Fibroblast of lung (primary cell): ENCODE data around the gene WIPF3. TPM values are rescaled to one million over a fixed set of nuclear protein-coding genes. Genes with fewer than 3 reads are reported as not detected.

Source experiments
- DNase-seq, 2 donors: peaks; one replicate each; pipeline versions ENCODE4 v3.0.0 to v3.0.0-alpha.2; 2010; ENCODE audit warnings: low read depth in 2 of 2
- H2AFZ ChIP-seq: 2 replicates; pipeline ENCODE4 v1.5.1; 2012; ENCODE audit warnings: low read length, control low read depth, inconsistent platforms
- H3K27ac ChIP-seq: 2 replicates; pipeline ENCODE4 v1.5.1; 2011; ENCODE audit warnings: low read length, control low read depth; ENCODE audit not compliant: insufficient read depth
- H3K27me3 ChIP-seq: 2 replicates; pipeline ENCODE4 v1.5.1; 2011; ENCODE audit warnings: mild to moderate bottlenecking, low read length; ENCODE audit not compliant: control insufficient read depth, insufficient read depth
- H3K36me3 ChIP-seq: 2 replicates; pipeline ENCODE4 v1.5.1; 2011; ENCODE audit warnings: low read length; ENCODE audit not compliant: control insufficient read depth, insufficient read depth
- H3K4me1 ChIP-seq: 2 replicates; pipeline ENCODE4 v1.5.1; 2011; ENCODE audit warnings: low read length; ENCODE audit not compliant: control insufficient read depth, insufficient read depth; ENCODE audit errors: extremely low read depth
- H3K4me2 ChIP-seq: 2 replicates; pipeline ENCODE4 v1.5.1; 2011; ENCODE audit warnings: low read length, control low read depth; ENCODE audit not compliant: insufficient read depth; ENCODE audit errors: extremely low read depth
- H3K4me3 ChIP-seq, 4 experiments: fragments of 200-600 bp in 1 of 4; sonication (generic) in 1 of 4; replicated peaks in 1 of 4; 2 replicates each; pipeline ENCODE4 v1.5.1; 2011 to 2016; ENCODE audit warnings: low read length in 4 of 4, low read depth in 3 of 4, mild to moderate bottlenecking in 3 of 4, control low read depth in 2 of 4, inconsistent platforms in 1 of 4, mixed read lengths in 1 of 4; ENCODE audit not compliant: insufficient read depth in 1 of 4; ENCODE audit errors: control extremely low read depth in 1 of 4
- H3K79me2 ChIP-seq: 2 replicates; pipeline ENCODE4 v1.5.1; 2012; ENCODE audit warnings: mild to moderate bottlenecking, low read length, inconsistent platforms; ENCODE audit not compliant: control insufficient read depth, insufficient read depth
- H3K9ac ChIP-seq: 2 replicates; pipeline ENCODE4 v1.5.1; 2011; ENCODE audit warnings: mild to moderate bottlenecking, low read length, control low read depth; ENCODE audit not compliant: insufficient read depth
- H3K9me3 ChIP-seq: 2 replicates; pipeline ENCODE4 v1.5.1; 2012; ENCODE audit warnings: low read depth, low read length; ENCODE audit not compliant: control insufficient read depth, insufficient read depth
- H4K20me1 ChIP-seq: 2 replicates; pipeline ENCODE4 v1.5.1; 2011; ENCODE audit warnings: low read length; ENCODE audit not compliant: control insufficient read depth, insufficient read depth; ENCODE audit errors: extremely low read depth
- EZH2 ChIP-seq: IDR thresholded peaks from 2 replicates; pipeline ENCODE4 v1.5.1; 2012; ENCODE audit warnings: low read length, control low read depth, mild to moderate bottlenecking; ENCODE audit errors: missing control alignments
- polyA plus RNA-seq, 2 donors: library from polyadenylated mRNA; depleted of rRNA in 1 of 2; stranded (reverse) in 1 of 2; unstranded in 1 of 2; fragments of >200 nt; gene quantifications; 2 replicates each; pipeline ENCODE4 v1.2.1, GENCODE V29; 2011 to 2012; ENCODE audit warnings: missing spikeins in 1 of 2
- total RNA-seq: library from RNA; depleted of rRNA; stranded (reverse); fragments of >200 nt; gene quantifications from 2 replicates; pipeline ENCODE4 v1.2.1, GENCODE V29; 2014
- TF ChIP-seq, protein P1 (sequence below), 2 donors: IDR thresholded peaks in 1 of 2; conservative IDR thresholded peaks in 1 of 2; 1 replicate in 1 of 2; 2 replicates in 1 of 2; pipeline ENCODE4 v1.5.1; 2011 to 2012; ENCODE audit warnings: low read length in 2 of 2, control low read depth in 1 of 2, inconsistent platforms in 1 of 2, low read depth in 1 of 2, mild to moderate bottlenecking in 1 of 2

WIPF3 gene
- total and polyA plus RNA-seq, 2 donors (not counting 1 experiment from before 2014, with no cell fraction given), result 0.33 TPM; not detected in 1

DNA sequence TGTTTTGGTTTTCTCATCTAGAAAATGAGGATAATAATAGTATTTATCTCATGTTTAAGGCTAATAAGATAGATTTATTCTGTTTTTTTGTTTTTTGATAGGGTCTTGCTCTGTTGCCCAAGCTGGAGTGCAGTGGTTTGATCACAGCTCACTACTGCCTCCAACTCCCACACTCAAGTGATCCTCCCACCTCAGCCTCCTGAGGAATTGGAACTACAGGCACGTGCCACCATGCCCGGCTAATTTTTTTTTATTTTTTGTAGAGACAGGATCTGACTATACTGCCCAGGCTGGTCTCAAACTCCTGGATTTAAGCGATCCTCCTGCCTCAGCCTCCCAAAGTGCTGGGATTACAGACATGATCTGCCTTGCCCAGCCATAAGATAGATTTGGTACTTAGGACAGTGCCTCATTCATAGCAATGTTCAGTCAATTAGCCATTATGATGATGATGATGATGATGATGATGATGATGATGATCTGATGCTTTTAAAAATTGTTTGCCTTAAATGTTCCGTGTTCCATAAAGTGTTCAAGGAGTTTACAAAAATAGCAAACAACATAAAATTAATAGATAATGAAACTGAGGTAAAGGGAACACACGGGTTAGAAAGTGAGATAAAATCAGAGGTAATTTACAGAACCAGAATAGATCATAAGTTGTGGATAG lies 4.6 kb downstream of the WIPF3 start:
- Histone ChIP-seq H3K9ac (no peak overlapping the region), H4K20me1 (no peaks in the 10 kb centered on the region), H3K9me3 (no peaks in the 10 kb centered on the region), H3K36me3 (no peaks in the 10 kb centered on the region), H3K4me1 (no peaks in the 10 kb centered on the region), H2AFZ (no peak overlapping the region), H3K4me3 (no peak overlapping the region), H3K27ac (no peak overlapping the region), H3K27me3 (peaks cover 33% of the 10 kb centered on the region), H3K4me2 (no peak overlapping the region), H3K79me2 (no peaks in the 10 kb centered on the region)
- TF ChIP-seq EZH2, result no peak
- TF ChIP-seq, protein P1, sequence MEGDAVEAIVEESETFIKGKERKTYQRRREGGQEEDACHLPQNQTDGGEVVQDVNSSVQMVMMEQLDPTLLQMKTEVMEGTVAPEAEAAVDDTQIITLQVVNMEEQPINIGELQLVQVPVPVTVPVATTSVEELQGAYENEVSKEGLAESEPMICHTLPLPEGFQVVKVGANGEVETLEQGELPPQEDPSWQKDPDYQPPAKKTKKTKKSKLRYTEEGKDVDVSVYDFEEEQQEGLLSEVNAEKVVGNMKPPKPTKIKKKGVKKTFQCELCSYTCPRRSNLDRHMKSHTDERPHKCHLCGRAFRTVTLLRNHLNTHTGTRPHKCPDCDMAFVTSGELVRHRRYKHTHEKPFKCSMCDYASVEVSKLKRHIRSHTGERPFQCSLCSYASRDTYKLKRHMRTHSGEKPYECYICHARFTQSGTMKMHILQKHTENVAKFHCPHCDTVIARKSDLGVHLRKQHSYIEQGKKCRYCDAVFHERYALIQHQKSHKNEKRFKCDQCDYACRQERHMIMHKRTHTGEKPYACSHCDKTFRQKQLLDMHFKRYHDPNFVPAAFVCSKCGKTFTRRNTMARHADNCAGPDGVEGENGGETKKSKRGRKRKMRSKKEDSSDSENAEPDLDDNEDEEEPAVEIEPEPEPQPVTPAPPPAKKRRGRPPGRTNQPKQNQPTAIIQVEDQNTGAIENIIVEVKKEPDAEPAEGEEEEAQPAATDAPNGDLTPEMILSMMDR (conservative IDR thresholded peaks at IDR 0.05 in 1 of 2, IDR thresholded peaks at IDR 0.05 in 1 of 2; ENCODE audit: low read depth in 1 of 2, low read length in 2 of 2), result no peak
- DNase-seq, result no peak

DNA sequence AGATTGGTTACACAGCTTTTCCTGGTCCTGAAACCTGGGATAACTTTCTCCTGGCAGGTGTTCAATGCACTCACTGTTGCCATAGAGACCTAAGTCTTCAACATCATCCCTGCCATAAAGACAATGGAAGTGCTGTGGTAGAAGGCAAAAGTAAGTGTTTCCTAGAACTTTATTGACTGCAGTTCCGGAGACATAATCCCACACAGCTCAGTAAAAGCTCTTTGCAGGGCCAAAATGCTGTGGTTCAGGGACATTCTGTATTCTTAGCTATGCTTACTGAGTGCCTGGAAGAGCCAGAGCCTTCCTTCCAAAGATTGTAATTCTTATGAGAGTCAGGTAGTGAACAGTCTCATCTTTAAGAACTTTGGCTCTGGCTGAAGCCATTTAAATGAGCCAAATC lies 5.3 kb downstream of the WIPF3 start:
- H3K79me2 ChIP-seq, result no peaks in the 10 kb centered on the region
- no peaks in the 10 kb centered on the region for H3K4me1 ChIP-seq
- no peaks in the 10 kb centered on the region for H3K36me3 ChIP-seq
- DNase-seq, result no peak
- no peak overlapping the region for H3K4me2 ChIP-seq
- H3K27me3 ChIP-seq, result peaks cover 27% of the 10 kb centered on the region
- no peak overlapping the region for H3K4me3 ChIP-seq
- no peak overlapping the region for H2AFZ ChIP-seq
- TF ChIP-seq EZH2, result no peak
- TF ChIP-seq, protein P1 (conservative IDR thresholded peaks at IDR 0.05 in 1 of 2, IDR thresholded peaks at IDR 0.05 in 1 of 2; ENCODE audit: low read depth in 1 of 2, low read length in 2 of 2), result no peak
- H3K9me3 ChIP-seq, result no peaks in the 10 kb centered on the region
- H3K27ac ChIP-seq, result no peak overlapping the region
- no peak overlapping the region for H3K9ac ChIP-seq
- no peaks in the 10 kb centered on the region for H4K20me1 ChIP-seq

DNA sequence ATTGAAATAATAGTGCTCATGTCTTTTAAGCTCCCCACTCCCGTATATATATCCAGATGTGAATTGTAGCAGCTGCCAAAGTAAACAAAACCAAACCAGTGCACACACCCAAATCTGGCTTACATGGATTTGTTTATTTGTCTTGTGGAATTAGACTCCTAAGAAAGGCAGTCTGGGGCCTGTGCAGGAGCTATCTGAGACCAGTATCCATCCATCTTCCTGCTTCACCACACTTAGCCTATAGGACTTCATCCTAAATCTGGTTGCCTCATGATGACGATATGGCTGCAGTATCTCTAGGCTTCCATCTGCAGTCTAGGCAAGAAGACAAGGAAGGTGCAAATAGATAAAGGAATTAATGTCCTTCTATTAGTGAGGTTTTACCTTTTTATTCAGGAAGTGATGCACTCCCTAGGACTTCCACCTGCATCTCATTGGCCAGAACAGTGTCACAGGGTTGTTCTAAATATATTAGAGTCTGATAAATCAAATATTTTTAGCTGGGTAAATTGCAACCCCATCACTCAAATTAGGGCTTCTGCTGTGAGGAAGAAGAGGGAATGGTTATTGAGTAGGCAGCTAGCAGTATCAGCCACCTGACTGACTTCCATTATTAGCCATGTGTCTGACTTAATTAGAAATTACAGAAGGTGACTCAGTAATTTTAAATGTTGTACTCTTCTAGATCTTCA lies 6.0 kb downstream of the WIPF3 start:
- no peak overlapping the region for H3K4me2 ChIP-seq
- H3K36me3 ChIP-seq, result no peaks in the 10 kb centered on the region
- peak; percentile 15 to 83 for DNase-seq
- no peaks in the 10 kb centered on the region for H4K20me1 ChIP-seq
- H3K4me1 ChIP-seq, result no peaks in the 10 kb centered on the region
- H2AFZ ChIP-seq, result no peak overlapping the region
- no peaks in the 10 kb centered on the region for H3K9me3 ChIP-seq
- H3K27me3 ChIP-seq, result peaks cover 21% of the 10 kb centered on the region
- no peak overlapping the region for H3K9ac ChIP-seq
- no peak for TF ChIP-seq EZH2
- TF ChIP-seq, protein P1 (conservative IDR thresholded peaks at IDR 0.05 in 1 of 2, IDR thresholded peaks at IDR 0.05 in 1 of 2; ENCODE audit: low read depth in 1 of 2, low read length in 2 of 2), result no peak
- H3K79me2 ChIP-seq, result no peaks in the 10 kb centered on the region
- H3K27ac ChIP-seq, result no peak overlapping the region
- no peak overlapping the region for H3K4me3 ChIP-seq
